OCI-LY1 (cell line): Measurements from ENCODE around the gene OXSR1.
"Not testable (repeated sequence)": the region's sequence is repeated elsewhere in the genome, so short reads cannot be mapped to it uniquely, and the experiment has no call there.

Experiments used
- H2AFZ ChIP-seq: fragments of 200-600 bp; sonication (generic), shearing (Covaris generic); 2 replicates; pipeline ENCODE4 v1.6.0; 2014; ENCODE audit warnings: antibody characterized with exemption, mild to moderate bottlenecking, low read length
- H3F3A ChIP-seq: fragments of 200-600 bp; sonication (generic), shearing (Covaris generic); 2 replicates; pipeline ENCODE4 v1.6.0; 2014; ENCODE audit warnings: mild to moderate bottlenecking, antibody characterized with exemption, low read length, moderate library complexity; ENCODE audit not compliant: insufficient read depth
- H3K27ac ChIP-seq: fragments of 200-600 bp; sonication (generic); 2 replicates; pipeline ENCODE4 v1.5.1; 2014; ENCODE audit warnings: low read length, mixed run types, mild to moderate bottlenecking, low read depth; ENCODE audit not compliant: poor library complexity, severe bottlenecking
- H3K27me3 ChIP-seq: fragments of 200-600 bp; sonication (generic); 2 replicates; pipeline ENCODE4 v1.6.0; 2014; ENCODE audit warnings: antibody characterized with exemption, mild to moderate bottlenecking, low read length, moderate library complexity; ENCODE audit not compliant: insufficient read depth
- H3K36me3 ChIP-seq: fragments of 200-600 bp; sonication (generic); 2 replicates; pipeline ENCODE4 v1.6.1; 2014; ENCODE audit warnings: mild to moderate bottlenecking, antibody characterized with exemption, low read length, moderate library complexity, mixed read lengths; ENCODE audit not compliant: insufficient read depth
- H3K4me1 ChIP-seq: fragments of 200-600 bp; sonication (generic); 2 replicates; pipeline ENCODE4 v1.5.1; 2014; ENCODE audit warnings: mild to moderate bottlenecking, low read length, moderate library complexity; ENCODE audit not compliant: insufficient read depth, severe bottlenecking
- H3K4me2 ChIP-seq: fragments of 200-600 bp; sonication (generic), shearing (Covaris generic); 2 replicates; pipeline ENCODE4 v1.6.1; 2014; ENCODE audit warnings: low read length
- H3K4me3 ChIP-seq: fragments of 200-600 bp; sonication (generic); 2 replicates; pipeline ENCODE4 v1.5.1; 2014; ENCODE audit warnings: low read length, low read depth, mild to moderate bottlenecking, mixed read lengths; ENCODE audit not compliant: poor library complexity, severe bottlenecking
- H3K79me2 ChIP-seq: fragments of 200-600 bp; shearing (Covaris generic); 2 replicates; pipeline ENCODE4 v1.6.1; 2016; ENCODE audit warnings: mixed run types, low read length, mixed read lengths; ENCODE audit not compliant: insufficient read depth
- H3K9ac ChIP-seq: fragments of 200-600 bp; sonication (generic), shearing (Covaris generic); 2 replicates; pipeline ENCODE4 v1.6.1; 2014; ENCODE audit warnings: mild to moderate bottlenecking, low read length, mixed read lengths
- H3K9me2 ChIP-seq: fragments of 200-600 bp; sonication (generic), shearing (Covaris generic); 2 replicates; pipeline ENCODE4 v1.6.1; 2014; ENCODE audit warnings: low read depth, mild to moderate bottlenecking, low read length, mixed read lengths
- H3K9me3 ChIP-seq: fragments of 200-600 bp; shearing (Covaris generic); 2 replicates; pipeline ENCODE4 v1.6.1; 2014; ENCODE audit warnings: low read length, mixed read lengths
- H4K20me1 ChIP-seq: fragments of 200-600 bp; sonication (generic), shearing (Covaris generic); 2 replicates; pipeline ENCODE4 v1.6.0; 2016; ENCODE audit warnings: mild to moderate bottlenecking, low read length; ENCODE audit not compliant: insufficient read depth
- CTCF ChIP-seq: fragments of 200-600 bp; sonication (generic), shearing (Covaris generic); IDR thresholded peaks from 2 replicates; pipeline ENCODE4 v1.5.1; 2017; ENCODE audit warnings: mild to moderate bottlenecking, antibody characterized with exemption, low read length, moderate library complexity, mixed read lengths
- EZH2 ChIP-seq: fragments of 200-600 bp; sonication (generic), shearing (Covaris generic); IDR thresholded peaks from 2 replicates; pipeline ENCODE4 v1.8.0; 2017; ENCODE audit warnings: borderline replicate concordance, mixed run types, mild to moderate bottlenecking, antibody characterized with exemption, low read length, moderate library complexity, mixed read lengths

Gene OXSR1

GRCh38 chr3:38157117-38157516, 8.2 kb upstream of the OXSR1 start:
- Histone ChIP-seq H4K20me1 (no peaks in the 10 kb centered on the region), H2AFZ (no peak overlapping the region), H3K4me1 (no peaks in the 10 kb centered on the region), H3K79me2 (no peaks in the 10 kb centered on the region), H3K27me3 (no peaks in the 10 kb centered on the region), H3K9ac (no peak overlapping the region), H3K27ac (no peak overlapping the region), H3K9me3 (no peaks in the 10 kb centered on the region), H3K4me3 (no peak overlapping the region), H3K36me3 (no peaks in the 10 kb centered on the region), H3K4me2 (no peak overlapping the region), H3F3A (no peaks in the 10 kb centered on the region), H3K9me2 (no peaks in the 10 kb centered on the region)
- TF ChIP-seq EZH2 (no peak), CTCF (no peak)

GRCh38 chr3:38157595-38157994, 7.7 kb upstream of the OXSR1 start:
- Histone ChIP-seq H3F3A (no peaks in the 10 kb centered on the region), H3K9ac (no peak overlapping the region), H3K4me1 (no peaks in the 10 kb centered on the region), H4K20me1 (no peaks in the 10 kb centered on the region), H3K9me2 (no peaks in the 10 kb centered on the region), H3K36me3 (no peaks in the 10 kb centered on the region), H3K27ac (no peak overlapping the region), H3K9me3 (no peaks in the 10 kb centered on the region), H3K79me2 (no peaks in the 10 kb centered on the region), H3K4me3 (no peak overlapping the region), H2AFZ (no peak overlapping the region), H3K27me3 (no peaks in the 10 kb centered on the region), H3K4me2 (no peak overlapping the region)
- TF ChIP-seq EZH2: no peak
- no peak for TF ChIP-seq CTCF

- no peaks in the 10 kb centered on the region for H3K36me3 ChIP-seq
- H4K20me1 ChIP-seq: no peaks in the 10 kb centered on the region
- H3K27ac ChIP-seq: no peak overlapping the region
- no peak overlapping the region for H3K4me3 ChIP-seq
- H3K9me3 ChIP-seq: no peaks in the 10 kb centered on the region
- no peaks in the 10 kb centered on the region for H3F3A ChIP-seq
- H2AFZ ChIP-seq: no peak overlapping the region
- H3K79me2 ChIP-seq: no peaks in the 10 kb centered on the region
- TF ChIP-seq EZH2: no peak
- no peak for TF ChIP-seq CTCF
- H3K9ac ChIP-seq: no peak overlapping the region
- no peaks in the 10 kb centered on the region for H3K9me2 ChIP-seq
- peaks cover 7% of the 10 kb centered on the region for H3K4me1 ChIP-seq
- no peaks in the 10 kb centered on the region for H3K27me3 ChIP-seq
- no peak overlapping the region for H3K4me2 ChIP-seq
These were observed 6.9 kb upstream of the OXSR1 start for GRCh38 chr3:38158472-38158871.

- H3K79me2 ChIP-seq, H3K4me3 ChIP-seq, H3K4me2 ChIP-seq, H3K9me3 ChIP-seq, H3F3A ChIP-seq, H3K27me3 ChIP-seq, H3K36me3 ChIP-seq, H3K27ac ChIP-seq, H3K9ac ChIP-seq, H2AFZ ChIP-seq, H3K9me2 ChIP-seq, H4K20me1 ChIP-seq: not testable (repeated sequence)
- peaks cover 16% of the 10 kb centered on the region for H3K4me1 ChIP-seq
These were observed 4.6 kb upstream of the OXSR1 start for GRCh38 chr3:38160704-38161103.
